ENCODE results near the gene OST4. TPM values are rescaled to one million over a fixed set of nuclear protein-coding genes. Genes with fewer than 3 reads are reported as not detected.

The OST4 gene
- total and polyA plus RNA-seq, 10 of the 15 experiments (the other 5 are each of a cell fraction or from before 2014, with no cell fraction given): 270 to 1,543 (median 523) TPM

DNA sequence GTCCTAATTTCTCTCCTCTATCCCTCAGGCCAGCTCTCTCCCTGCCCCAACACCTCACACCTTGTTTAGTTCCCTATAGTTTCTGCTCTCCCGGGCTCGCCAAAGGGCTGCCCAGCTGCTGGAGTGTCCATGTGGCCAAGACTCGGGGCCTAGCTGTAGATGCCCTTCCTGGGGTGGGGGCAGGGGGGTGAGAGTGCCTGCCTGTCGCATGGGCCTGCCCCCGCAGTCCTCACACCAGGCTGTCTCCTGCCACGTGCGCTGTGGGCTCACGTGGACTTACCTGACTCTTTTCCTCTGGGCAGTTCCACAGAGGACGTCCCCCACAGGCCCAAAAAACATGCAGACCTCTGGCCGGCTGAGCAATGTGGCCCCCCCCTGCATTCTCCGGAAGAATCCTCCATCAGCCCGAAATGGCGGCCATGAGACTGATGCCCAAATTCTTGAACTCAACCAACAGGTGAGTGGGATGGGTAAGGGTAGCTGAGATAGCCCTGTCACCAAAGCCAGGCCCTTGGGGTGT, 46.1 kb downstream of the OST4 start:
- in situ Hi-C loops (cut with MboI) (no loop called here), intact Hi-C loops (cut with micrococcal nuclease; ENCODE audit: unreplicated experiment) (no loop called here)
- H3K27ac ChIP-seq (ENCODE audit: control insufficient read depth, insufficient read depth): no peak overlapping the region
- ChIA-PET RAD21 (ENCODE audit: unreplicated experiment) (interaction anchor here (1.2 kb wide), 1 partner anchor 25 kb away, joined by 3 read pairs; no protein-coding TSS in a partner anchor), SMC1A (ENCODE audit: uncharacterized antibody, unreplicated experiment) (interaction anchor here (0.9 to 1.1 kb wide), 2 partner anchors 8 to 40 kb away, joined by 3 read pairs; no protein-coding TSS in a partner anchor), CTCF (interaction anchor here (1.2 kb wide), 1 partner anchor 46 kb away, joined by 3 read pairs; no protein-coding TSS in a partner anchor), POLR2A (no interaction called here)
- H3K4me1 ChIP-seq (ENCODE audit: control insufficient read depth, insufficient read depth, low read length): no peaks in the 10 kb centered on the region
- H3K4me3 ChIP-seq: no peak overlapping the region
- no peak overlapping the region for H3K4me2 ChIP-seq (ENCODE audit: control insufficient read depth, insufficient read depth)
- 91% methylated on average over 13 of the region's 13 CpGs for WGBS (ENCODE audit: insufficient coverage, insufficient replicate concordance, low lambda C conversion rate, missing lambda C conversion rate)
- no peak overlapping the region for H3K9ac ChIP-seq (ENCODE audit: control insufficient read depth, insufficient read depth, low read length)
- H3K36me3 ChIP-seq (ENCODE audit: control insufficient read depth in 2 of 2, insufficient read depth in 2 of 2, low read length in 1 of 2): peaks cover 0 to 9% of the 10 kb centered on the region in 2 experiments; a peak in 3 of 4 replicates
- H4K20me1 ChIP-seq (ENCODE audit: control insufficient read depth, insufficient read depth): no peaks in the 10 kb centered on the region
- FAIRE-seq (no peak), DNase-seq (ENCODE audit: low read depth, low spot score) (no peak), ATAC-seq (no peak)
- H3K9me3 ChIP-seq (replicated peaks; ENCODE audit: control insufficient read depth, insufficient read depth, low read length): no peaks in the 10 kb centered on the region
- TF ChIP-seq, protein P1, sequence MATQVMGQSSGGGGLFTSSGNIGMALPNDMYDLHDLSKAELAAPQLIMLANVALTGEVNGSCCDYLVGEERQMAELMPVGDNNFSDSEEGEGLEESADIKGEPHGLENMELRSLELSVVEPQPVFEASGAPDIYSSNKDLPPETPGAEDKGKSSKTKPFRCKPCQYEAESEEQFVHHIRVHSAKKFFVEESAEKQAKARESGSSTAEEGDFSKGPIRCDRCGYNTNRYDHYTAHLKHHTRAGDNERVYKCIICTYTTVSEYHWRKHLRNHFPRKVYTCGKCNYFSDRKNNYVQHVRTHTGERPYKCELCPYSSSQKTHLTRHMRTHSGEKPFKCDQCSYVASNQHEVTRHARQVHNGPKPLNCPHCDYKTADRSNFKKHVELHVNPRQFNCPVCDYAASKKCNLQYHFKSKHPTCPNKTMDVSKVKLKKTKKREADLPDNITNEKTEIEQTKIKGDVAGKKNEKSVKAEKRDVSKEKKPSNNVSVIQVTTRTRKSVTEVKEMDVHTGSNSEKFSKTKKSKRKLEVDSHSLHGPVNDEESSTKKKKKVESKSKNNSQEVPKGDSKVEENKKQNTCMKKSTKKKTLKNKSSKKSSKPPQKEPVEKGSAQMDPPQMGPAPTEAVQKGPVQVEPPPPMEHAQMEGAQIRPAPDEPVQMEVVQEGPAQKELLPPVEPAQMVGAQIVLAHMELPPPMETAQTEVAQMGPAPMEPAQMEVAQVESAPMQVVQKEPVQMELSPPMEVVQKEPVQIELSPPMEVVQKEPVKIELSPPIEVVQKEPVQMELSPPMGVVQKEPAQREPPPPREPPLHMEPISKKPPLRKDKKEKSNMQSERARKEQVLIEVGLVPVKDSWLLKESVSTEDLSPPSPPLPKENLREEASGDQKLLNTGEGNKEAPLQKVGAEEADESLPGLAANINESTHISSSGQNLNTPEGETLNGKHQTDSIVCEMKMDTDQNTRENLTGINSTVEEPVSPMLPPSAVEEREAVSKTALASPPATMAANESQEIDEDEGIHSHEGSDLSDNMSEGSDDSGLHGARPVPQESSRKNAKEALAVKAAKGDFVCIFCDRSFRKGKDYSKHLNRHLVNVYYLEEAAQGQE (IDR thresholded peaks at IDR 0.05; ENCODE audit: low read depth, low read length): no peak
- TF ChIP-seq, protein P2, sequence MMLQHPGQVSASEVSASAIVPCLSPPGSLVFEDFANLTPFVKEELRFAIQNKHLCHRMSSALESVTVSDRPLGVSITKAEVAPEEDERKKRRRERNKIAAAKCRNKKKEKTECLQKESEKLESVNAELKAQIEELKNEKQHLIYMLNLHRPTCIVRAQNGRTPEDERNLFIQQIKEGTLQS (IDR thresholded peaks at IDR 0.05; ENCODE audit: borderline replicate concordance, extremely low read depth, low read depth, low read length): no peak
- TF ChIP-seq, protein P3, sequence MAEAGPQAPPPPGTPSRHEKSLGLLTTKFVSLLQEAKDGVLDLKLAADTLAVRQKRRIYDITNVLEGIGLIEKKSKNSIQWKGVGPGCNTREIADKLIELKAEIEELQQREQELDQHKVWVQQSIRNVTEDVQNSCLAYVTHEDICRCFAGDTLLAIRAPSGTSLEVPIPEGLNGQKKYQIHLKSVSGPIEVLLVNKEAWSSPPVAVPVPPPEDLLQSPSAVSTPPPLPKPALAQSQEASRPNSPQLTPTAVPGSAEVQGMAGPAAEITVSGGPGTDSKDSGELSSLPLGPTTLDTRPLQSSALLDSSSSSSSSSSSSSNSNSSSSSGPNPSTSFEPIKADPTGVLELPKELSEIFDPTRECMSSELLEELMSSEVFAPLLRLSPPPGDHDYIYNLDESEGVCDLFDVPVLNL (IDR thresholded peaks at IDR 0.05; ENCODE audit: low read depth, low read length): no peak
- TF ChIP-seq MXI1 (IDR thresholded peaks at IDR 0.05; ENCODE audit: low read depth, low read length): no peak
- TF ChIP-seq GATAD2B (conservative IDR thresholded peaks at IDR 0.05; ENCODE audit: low read depth): no peak
- no peak for TF ChIP-seq RUNX3 (IDR thresholded peaks at IDR 0.05; ENCODE audit: low read length)
- TF ChIP-seq CHD4 (IDR thresholded peaks at IDR 0.05): no peak
- no peak for TF ChIP-seq RELA (IDR thresholded peaks at IDR 0.05; ENCODE audit: borderline replicate concordance, partially characterized antibody)
- TF ChIP-seq MTA2 (IDR thresholded peaks at IDR 0.05; ENCODE audit: low read depth): no peak
- BruUV-seq (replicated peaks): no TSS peak
- H3K27me3 ChIP-seq (replicated peaks in 1 of 2; ENCODE audit: control insufficient read depth in 2 of 2, insufficient read depth in 2 of 2, low read length in 1 of 2): no peaks in the 10 kb centered on the region
- no peaks in the 10 kb centered on the region; the same call in none of the 2 replicates for H3K79me2 ChIP-seq (ENCODE audit: control insufficient read depth, insufficient read depth, low read length)
- no peak overlapping the region for H2AFZ ChIP-seq (ENCODE audit: control insufficient read depth, low read depth, low read length)
